ENCODE measurements around the gene P4HTM. TPM values are rescaled to one million over a fixed set of nuclear protein-coding genes. Genes with fewer than 3 reads are reported as not detected.

Gene P4HTM
- total and polyA plus RNA-seq, 2 donors (not counting 1 experiment from before 2014, with no cell fraction given) = 48.5 to 70.6 TPM

- intact Hi-C loops (cut with micrococcal nuclease) = loop anchor here (5.0 to 10.0 kb wide), 2 partner anchors 310 to 467 kb away; partner anchors contain the start of genes IP6K2 and PFKFB4
- Histone ChIP-seq H4K20me1 (ENCODE audit: control insufficient read depth, insufficient read depth, low read length, poor library complexity, severe bottlenecking) (no peaks in the 10 kb centered on the region), H3K27me3 (replicated peaks in 1 of 4; ENCODE audit: control extremely low read depth in 1 of 4, control insufficient read depth in 3 of 4, insufficient read depth in 4 of 4, low read length in 3 of 4) (no peaks in the 10 kb centered on the region), H3K27ac (ENCODE audit: low read length in 2 of 2) (no peak overlapping the region), H3K4me2 (replicated peaks; ENCODE audit: low read depth, low read length, poor library complexity, severe bottlenecking) (no peak overlapping the region), H3K9ac (ENCODE audit: low read length) (no peak overlapping the region), H3K4me3 (ENCODE audit: control extremely low read depth in 1 of 5, extremely low read depth in 1 of 5, insufficient read depth in 1 of 5, low read depth in 2 of 5, low read length in 4 of 5) (no peak overlapping the region), H3K36me3 (replicated peaks in 1 of 2; ENCODE audit: control extremely low read depth in 1 of 2, control insufficient read depth in 1 of 2, extremely low read depth in 1 of 2, insufficient read depth in 2 of 2, low read length in 1 of 2) (peaks cover 0 to 36% of the 10 kb centered on the region in 2 experiments), H3K9me3 (ENCODE audit: control extremely low read depth in 1 of 3, control insufficient read depth in 2 of 3, insufficient read depth in 1 of 3, low read length in 2 of 3) (no peaks in the 10 kb centered on the region), H2AFZ (ENCODE audit: insufficient read depth, low read depth, low read length, poor library complexity, severe bottlenecking) (no peak overlapping the region), H3K79me2 (ENCODE audit: control insufficient read depth, insufficient read depth, low read length) (peaks cover 59% of the 10 kb centered on the region), H3K4me1 (ENCODE audit: control insufficient read depth in 2 of 2, insufficient read depth in 2 of 2, low read length in 2 of 2) (peaks cover 30 to 62% of the 10 kb centered on the region in 2 donors)
- ChIA-PET CTCF (interaction anchor here (0.9 to 4.3 kb wide), 2 partner anchors 17 to 36 kb away, joined by 3 to 21 read pairs; partner anchors contain the start of genes P4HTM and WDR6), POLR2A (interaction anchor here (1.8 kb wide), 1 partner anchor 17 kb away, joined by 7 read pairs; the partner anchor contains the start of gene WDR6)
- no peak for DNase-seq
- 92% methylated on average over 4 of the region's 5 CpGs for WGBS (ENCODE audit: insufficient coverage)
- no peak overlapping the region for H3K4me3 Mint-ChIP-seq
- H3K27me3 Mint-ChIP-seq = no peaks in the 10 kb centered on the region
- no peaks in the 10 kb centered on the region for H3K9me3 Mint-ChIP-seq (ENCODE audit: insufficient read depth)
- no peak for ATAC-seq (ENCODE audit: low read depth)
- TF ChIP-seq, protein P1, sequence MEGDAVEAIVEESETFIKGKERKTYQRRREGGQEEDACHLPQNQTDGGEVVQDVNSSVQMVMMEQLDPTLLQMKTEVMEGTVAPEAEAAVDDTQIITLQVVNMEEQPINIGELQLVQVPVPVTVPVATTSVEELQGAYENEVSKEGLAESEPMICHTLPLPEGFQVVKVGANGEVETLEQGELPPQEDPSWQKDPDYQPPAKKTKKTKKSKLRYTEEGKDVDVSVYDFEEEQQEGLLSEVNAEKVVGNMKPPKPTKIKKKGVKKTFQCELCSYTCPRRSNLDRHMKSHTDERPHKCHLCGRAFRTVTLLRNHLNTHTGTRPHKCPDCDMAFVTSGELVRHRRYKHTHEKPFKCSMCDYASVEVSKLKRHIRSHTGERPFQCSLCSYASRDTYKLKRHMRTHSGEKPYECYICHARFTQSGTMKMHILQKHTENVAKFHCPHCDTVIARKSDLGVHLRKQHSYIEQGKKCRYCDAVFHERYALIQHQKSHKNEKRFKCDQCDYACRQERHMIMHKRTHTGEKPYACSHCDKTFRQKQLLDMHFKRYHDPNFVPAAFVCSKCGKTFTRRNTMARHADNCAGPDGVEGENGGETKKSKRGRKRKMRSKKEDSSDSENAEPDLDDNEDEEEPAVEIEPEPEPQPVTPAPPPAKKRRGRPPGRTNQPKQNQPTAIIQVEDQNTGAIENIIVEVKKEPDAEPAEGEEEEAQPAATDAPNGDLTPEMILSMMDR (IDR thresholded peaks at IDR 0.05) = no peak
- TF ChIP-seq EZH2 (IDR thresholded peaks at IDR 0.05; ENCODE audit: borderline replicate concordance, insufficient read depth, low read depth, low read length, poor library complexity, severe bottlenecking) = no peak
- H3K27ac Mint-ChIP-seq = peak overlapping the region; percentile 59
- H3K4me1 Mint-ChIP-seq = peaks cover 72% of the 10 kb centered on the region
Observed at GRCh38 chr3:49024449-49024848, 34.4 kb downstream of the P4HTM start.

Data from B cell (primary cell).